Pancreas (tissue), 10 donors: ENCODE measurements around the gene SEC11A. TPM values are rescaled to one million over a fixed set of nuclear protein-coding genes. Genes with fewer than 3 reads are reported as not detected.

Experiments
- ATAC-seq, 4 donors: fragments of 200-7000 bp; cut with Tn5 transposase; one replicate each; pipeline versions ENCODE4 v1.8.0 to v1.9.1; 2020; ENCODE audit warnings: mild to moderate bottlenecking in 4 of 4, moderate library complexity in 4 of 4
- DNase-seq, 6 donors: peaks; one replicate each; pipeline ENCODE4 v3.0.0-alpha.2; 2020
- FAIRE-seq: peaks from 2 replicates; lab custom pipeline; 2012; peaks lifted over from hg19 to GRCh38; lab: Jason Lieb, UNC
- H3K27ac ChIP-seq, 4 donors: fragments of 200-600 bp; sonication (generic); 1 replicate in 3 of 4; 2 replicates in 1 of 4; pipeline versions ENCODE4 v1.5.0 to v1.8.0; 2020
- H3K27me3 ChIP-seq, 4 donors: fragments of 200-600 bp; one replicate each; pipeline ENCODE4 v1.8.0; 2021
- H3K36me3 ChIP-seq, 3 donors: fragments of 200-600 bp; sonication (generic) in 1 of 3; one replicate each; pipeline versions ENCODE4 v1.5.0 to v1.8.0; 2020 to 2021
- H3K4me1 ChIP-seq, 3 donors: fragments of 200-600 bp; one replicate each; pipeline ENCODE4 v1.8.0; 2021
- H3K4me3 ChIP-seq, 4 donors: fragments of 200-600 bp; sonication (generic) in 2 of 4; one replicate each; pipeline versions ENCODE4 v1.5.0 to v1.8.0; 2020 to 2021
- H3K9me3 ChIP-seq, 4 donors: fragments of 200-600 bp; one replicate each; pipeline ENCODE4 v1.8.0; 2021
- CTCF ChIP-seq, 4 donors: fragments of 200-600 bp; sonication (generic) in 3 of 4; IDR thresholded peaks; one replicate each; pipeline versions ENCODE4 v1.5.0 to v1.8.0; 2021; ENCODE audit warnings: antibody characterized with exemption in 4 of 4
- WGBS, 2 donors: extraction: QIAGEN DNeasy Blood & Tissue Kit; methylation state at CpG; one replicate each; pipeline ENCODE4 v1.1.7; 2013; 5-methylcytosine and 5-hydroxymethylcytosine counted together
- intact Hi-C, 3 donors: fragments of 100-400 bp; cut with DNase I; formaldehyde crosslinking; loops; one replicate each; pipeline versions ENCODE4 v1.11.1 to v1.14.2; 2022
- polyA plus RNA-seq, 2 donors: library from polyadenylated mRNA; stranded (reverse); fragments of 200-250 nt; gene quantifications; one replicate each; pipeline ENCODE4 v1.2.3, GENCODE V29; 2013
- total RNA-seq, 6 donors: library from RNA; stranded (reverse); fragmentation: NEBNext Ultra II Directional in 4 of 6; extraction: Animal tissue kit (Norgen Biotek cat#: 25700) in 4 of 6; gene quantifications; one replicate each; pipeline versions ENCODE4 v1.2.1 to v1.2.4, GENCODE V29; 2021 to 2023
- donor health status: healthy with polysubstance abuse.
- donor health status: DM: no; HTN: no; CAD: no; lungs with moderate emphysema.
- donor health status: DM: no; HTN: no; CAD: no.
- donor health status: control.
- donor health status: control.
- donor health status: Bipolar disorder and iron deficiency.
- donor health status: DM: yes; HTN: yes; CAD: no.
- donor health status: DM: no; HTN: no; CAD: no.
- donor health status: DM: no; HTN: no; CAD: no.
- donor health status: DM: yes; HTN: yes; CAD: no.

SEC11A gene
- total and polyA plus RNA-seq, 8 donors, result 43.7 to 98.7 (median 69.5) TPM

GRCh38 chr15:84634228-84634837 lies 81.6 kb downstream of the SEC11A start:
- no peak for TF ChIP-seq CTCF (IDR thresholded peaks at IDR 0.05)
- WGBS, 2 donors, result 5 to 9% methylated on average over 23 of the region's 23 CpGs
- Histone ChIP-seq H3K9me3 (no peaks in the 10 kb centered on the region), H3K36me3 (no peaks in the 10 kb centered on the region), H3K4me1 (peaks cover 15 to 28% (median 18%) of the 10 kb centered on the region in 3 donors), H3K4me3 (peak overlapping the region; percentile 32 to 68 (median 60)), H3K27ac (peak overlapping the region; percentile 81 to 97 (median 92)), H3K27me3 (no peaks in the 10 kb centered on the region)
- ATAC-seq (no peak), DNase-seq (no peak), FAIRE-seq (no peak)
- intact Hi-C loops, result no loop called here

GRCh38 chr15:84633311-84634227 lies 82.4 kb downstream of the SEC11A start:
- ATAC-seq, result peak; percentile 62 to 75 (median 71)

GRCh38 chr15:84631706-84632272 lies 84.2 kb downstream of the SEC11A start:
- WGBS, 2 donors, result 41 to 45% methylated on average over 7 of the region's 7 CpGs
- Histone ChIP-seq H3K9me3 (no peaks in the 10 kb centered on the region), H3K27me3 (no peaks in the 10 kb centered on the region), H3K4me1 (peaks cover 15 to 25% (median 18%) of the 10 kb centered on the region in 3 donors), H3K36me3 (no peaks in the 10 kb centered on the region), H3K4me3 (peak overlapping the region; percentile 37 to 68 (median 49)), H3K27ac (peak overlapping the region in 3 of 4 donors; percentile 8 to 83 (median 78))
- no peak for ATAC-seq
- TF ChIP-seq CTCF (IDR thresholded peaks at IDR 0.05), result no peak
- FAIRE-seq, result no peak
- intact Hi-C loops, result no loop called here
- DNase-seq, result no peak

More at GRCh38 chr15:84633311-84634227, 82.4 kb downstream of the SEC11A start:
- DNase-seq, result peak; percentile 63 to 90 (median 74)
- Histone ChIP-seq H3K9me3 (no peaks in the 10 kb centered on the region), H3K36me3 (no peaks in the 10 kb centered on the region), H3K27ac (peak overlapping the region; percentile 81 to 97 (median 92)), H3K27me3 (no peaks in the 10 kb centered on the region), H3K4me3 (peak overlapping the region; percentile 32 to 68 (median 60)), H3K4me1 (peaks cover 15 to 28% (median 18%) of the 10 kb centered on the region in 3 donors)
- 0% methylated on average over 87 to 105 of the region's 105 CpGs for WGBS, 2 donors
- intact Hi-C loops, result no loop called here
- no peak for TF ChIP-seq CTCF (IDR thresholded peaks at IDR 0.05)
- no peak for FAIRE-seq

GRCh38 chr15:84629033-84629432 lies 86.9 kb downstream of the SEC11A start:
- Histone ChIP-seq H3K27me3 (no peaks in the 10 kb centered on the region), H3K4me1 (peaks cover 11 to 17% (median 11%) of the 10 kb centered on the region in 3 donors), H3K27ac (no peak overlapping the region), H3K9me3 (no peaks in the 10 kb centered on the region), H3K4me3 (no peak overlapping the region), H3K36me3 (no peaks in the 10 kb centered on the region)
- FAIRE-seq, result no peak
- ATAC-seq, result no peak
- WGBS, 2 donors, result 91 to 94% methylated on average over 9 of the region's 9 CpGs
- no peak for DNase-seq
- no peak for TF ChIP-seq CTCF (IDR thresholded peaks at IDR 0.05)
- intact Hi-C loops, result no loop called here
